NCI-H2171 treated with DMSO at 0.1 percent for 48 hours (cell line): ENCODE data around the gene IFNA1.
A peak's percentile ranks its signal among the peaks of the same experiment; 100 is the strongest.
"Not testable (repeated sequence)": the region's sequence is repeated elsewhere in the genome, so short reads cannot be mapped to it uniquely, and the experiment has no call there.

Experiments
- DNase-seq: peaks from one replicate; lab custom pipeline; 2025; lab: John Stamatoyannopoulos, UW

Gene IFNA1

DNA sequence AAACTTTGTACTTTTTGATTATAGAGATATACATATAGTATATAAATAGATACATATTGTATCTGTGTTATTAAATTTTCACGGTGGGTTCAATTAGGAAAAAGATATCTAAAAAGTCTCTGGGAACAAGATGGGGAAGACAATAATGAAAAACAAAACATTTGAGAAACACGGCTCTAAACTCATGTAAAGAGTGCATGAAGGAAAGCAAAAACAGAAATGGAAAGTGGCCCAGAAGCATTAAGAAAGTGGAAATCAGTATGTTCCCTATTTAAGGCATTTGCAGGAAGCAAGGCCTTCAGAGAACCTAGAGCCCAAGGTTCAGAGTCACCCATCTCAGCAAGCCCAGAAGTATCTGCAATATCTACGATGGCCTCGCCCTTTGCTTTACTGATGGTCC, at the start of gene IFNA1:
Gene IFNA1, plus strand, starts transcription at position 301 of the 400 bp plus-strand sequence. Its CDS starts 69 bp downstream, at position 370.
- no peak for DNase-seq

DNA sequence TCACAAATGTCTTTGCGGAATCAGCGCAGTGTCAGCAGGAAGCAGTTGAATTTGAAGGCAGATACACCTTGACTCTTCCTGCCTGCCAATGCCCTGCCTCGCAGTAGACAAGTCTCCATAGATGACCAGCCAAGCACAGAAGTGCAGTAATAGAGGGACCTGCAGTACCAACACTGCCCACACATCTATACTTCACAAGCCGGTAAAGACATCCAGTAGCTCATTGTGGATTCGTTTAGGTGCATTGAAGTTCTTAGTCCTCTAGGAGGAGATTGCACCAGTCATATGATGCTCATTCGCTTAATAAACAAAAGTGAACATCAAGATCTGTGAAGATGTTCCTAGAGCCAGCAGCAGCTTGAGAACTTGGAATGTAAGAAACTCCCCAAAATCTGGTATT, 48.0 kb upstream of the IFNA1 start:
- DNase-seq = no peak

DNA sequence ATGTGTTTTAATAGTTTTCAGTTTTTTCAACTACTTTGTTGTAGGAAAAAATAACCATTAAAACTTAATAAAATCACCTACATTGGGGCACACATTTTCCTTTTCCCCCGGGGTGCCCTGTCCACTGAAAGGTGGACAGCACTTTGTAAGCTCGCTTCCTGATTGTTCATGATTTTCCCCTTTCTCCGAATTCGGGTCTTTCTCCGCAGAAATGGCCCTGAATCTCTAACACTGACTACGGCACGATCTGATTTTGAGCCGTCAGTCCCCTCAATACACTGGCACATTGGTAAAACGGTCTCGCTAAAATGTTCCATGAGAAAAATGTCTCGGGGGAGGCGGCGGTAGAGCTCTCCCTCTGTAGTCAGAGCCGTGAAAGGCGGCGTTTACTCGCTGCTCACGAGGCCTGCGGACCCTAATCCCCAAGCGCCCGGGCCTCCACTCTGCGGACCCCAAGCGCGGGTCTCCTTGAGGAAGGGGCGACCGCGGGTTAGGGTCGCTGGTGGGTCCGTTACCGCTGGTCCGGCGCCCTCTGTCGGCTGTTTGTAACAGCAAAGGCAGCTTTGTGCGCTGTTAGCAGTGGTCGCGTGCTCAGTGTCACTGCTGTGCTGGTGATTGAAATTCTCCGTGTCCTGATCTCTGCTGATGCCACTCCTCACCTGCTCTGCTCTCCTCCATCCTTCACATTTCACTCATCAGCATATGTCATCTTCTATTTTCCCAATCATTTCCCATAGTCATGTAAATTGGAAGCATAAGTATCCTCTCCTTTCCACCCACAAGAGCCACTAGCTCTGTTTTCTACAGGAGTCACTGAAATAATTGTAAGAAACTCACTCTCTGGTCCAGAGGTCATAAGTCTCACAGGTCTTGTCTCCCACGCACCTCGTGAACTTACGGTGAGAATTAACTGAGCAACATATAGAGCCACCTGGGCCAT, 44.2 kb upstream of the IFNA1 start:
- DNase-seq = no peak

DNA sequence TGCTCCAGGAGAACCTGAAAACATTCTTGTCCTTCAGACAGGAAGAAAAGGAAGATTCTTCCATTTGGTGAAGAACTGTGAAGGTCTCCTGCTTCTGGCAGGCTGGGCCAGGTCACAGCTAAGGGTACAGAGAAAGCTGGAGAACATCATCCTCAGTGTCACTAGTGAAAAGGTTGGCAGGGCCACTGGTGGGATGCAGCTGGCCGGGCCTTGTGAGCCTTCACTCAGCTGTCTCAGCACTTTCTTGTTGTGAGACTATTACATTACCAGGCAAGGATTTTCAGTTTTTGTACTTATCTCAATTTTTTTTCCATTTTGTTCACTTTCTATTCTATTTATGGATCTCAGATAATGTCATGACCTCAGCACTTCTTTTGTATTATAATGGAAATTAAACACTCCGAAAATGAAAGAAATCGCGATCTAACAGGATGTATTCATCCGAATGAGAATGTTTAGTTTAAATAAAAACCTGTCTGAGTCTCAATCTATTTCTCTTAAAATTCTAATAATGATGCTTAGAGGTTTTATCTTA, 41.2 kb upstream of the IFNA1 start:
- no peak for DNase-seq

DNA sequence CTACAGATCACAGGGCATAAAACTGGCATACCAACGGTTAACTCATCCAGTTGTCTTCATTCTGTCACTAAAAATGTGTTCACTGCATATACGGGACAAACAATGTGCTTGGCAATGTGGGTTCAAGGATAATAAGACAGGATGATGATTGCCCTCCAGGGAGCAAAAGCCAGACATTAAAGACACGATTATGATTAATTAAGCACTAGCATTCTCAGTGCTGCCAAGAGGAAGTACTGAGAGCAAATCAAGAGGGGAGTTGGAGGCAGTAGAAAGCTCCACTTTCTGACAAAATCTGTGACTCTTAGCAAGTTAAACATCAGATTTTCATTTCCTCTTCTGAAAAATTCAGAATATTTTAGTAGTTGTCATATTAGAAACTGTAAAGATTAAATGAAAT, 40.3 kb upstream of the IFNA1 start:
- DNase-seq = no peak

DNA sequence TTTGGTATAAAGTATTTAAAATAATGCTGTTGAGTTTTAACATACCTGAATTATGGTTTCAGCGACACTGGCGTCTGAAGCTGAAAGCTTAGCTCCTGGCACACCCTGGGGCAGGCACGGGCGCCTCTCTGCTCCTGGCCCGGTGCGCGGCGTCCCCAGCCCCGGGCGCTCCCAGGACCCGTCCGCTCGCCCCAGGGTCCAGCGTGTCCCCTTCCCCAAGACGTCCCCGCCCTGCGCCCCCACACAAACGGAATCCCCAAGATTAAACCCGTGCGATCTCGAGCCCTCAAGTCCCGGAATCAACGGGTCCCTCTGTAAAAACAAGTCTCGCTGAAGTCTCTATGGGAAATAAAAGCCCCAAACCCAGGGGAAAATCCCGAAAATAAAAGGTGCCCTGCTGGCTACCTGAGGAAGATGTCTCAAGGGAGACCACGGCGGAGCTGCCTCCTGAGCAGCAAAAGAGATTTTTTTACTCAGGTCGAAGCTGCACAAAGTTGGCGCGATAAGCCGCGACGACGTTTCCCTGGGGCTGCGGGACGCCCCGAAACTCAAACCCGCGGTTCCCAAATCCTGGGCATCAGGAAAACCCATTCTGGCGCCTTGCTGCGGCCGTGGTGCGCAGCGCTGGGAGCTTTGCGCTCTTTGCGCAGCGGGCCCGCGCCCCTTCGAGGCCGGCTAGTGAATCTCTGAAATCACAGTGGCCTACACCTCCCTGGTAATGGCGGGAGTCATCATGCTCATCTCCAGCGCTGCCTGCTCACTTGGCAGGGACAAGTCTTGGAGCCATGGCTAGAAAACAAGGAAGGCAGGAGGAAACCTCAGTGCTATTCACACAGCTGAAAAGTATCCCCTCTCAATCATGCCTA, 37.6 kb upstream of the IFNA1 start:
- DNase-seq = no peak

DNA sequence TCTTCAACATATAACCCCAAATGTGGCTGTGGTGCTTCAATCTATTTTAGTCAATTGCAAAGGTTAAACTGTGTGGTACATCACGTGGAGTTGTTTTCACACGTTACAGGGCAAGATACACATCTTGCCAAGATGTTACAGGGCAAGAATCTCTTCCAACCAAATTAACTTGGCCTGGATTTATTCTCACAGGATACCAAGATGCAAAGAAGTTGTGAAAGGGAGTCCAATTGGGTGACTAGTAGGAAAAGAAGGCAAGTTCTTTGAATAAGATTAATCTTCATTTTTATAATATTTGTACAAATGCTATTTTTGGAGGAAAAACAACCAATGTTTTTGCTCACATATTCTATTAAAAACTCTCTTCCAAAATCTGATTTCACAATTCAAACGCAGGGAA, 36.1 kb upstream of the IFNA1 start:
- DNase-seq = no peak

DNA sequence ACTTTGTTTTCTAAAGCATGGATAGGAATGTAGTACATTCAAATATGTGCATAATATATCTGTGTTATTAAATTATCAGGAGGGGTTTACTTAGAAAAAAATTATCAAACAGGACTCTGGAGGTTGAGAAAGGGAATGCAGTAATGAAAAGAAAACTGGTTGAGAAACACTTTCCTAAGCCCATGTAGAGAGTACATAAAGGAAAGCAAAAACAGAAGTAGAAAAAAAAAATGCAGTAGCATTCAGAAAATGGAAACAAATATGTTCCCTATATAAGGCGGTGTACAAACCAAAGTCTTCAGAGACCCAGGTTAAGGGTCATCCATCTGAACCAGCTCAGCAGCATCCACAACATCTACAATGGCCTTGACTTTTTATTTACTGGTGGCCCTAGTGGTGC, 31.4 kb upstream of the IFNA1 start, which contains the start of gene IFNA8:
Gene IFNA8, plus strand, starts transcription at position 301 of the 400 bp plus-strand sequence. Its CDS starts 60 bp downstream, at position 361.
- DNase-seq = no peak

DNA sequence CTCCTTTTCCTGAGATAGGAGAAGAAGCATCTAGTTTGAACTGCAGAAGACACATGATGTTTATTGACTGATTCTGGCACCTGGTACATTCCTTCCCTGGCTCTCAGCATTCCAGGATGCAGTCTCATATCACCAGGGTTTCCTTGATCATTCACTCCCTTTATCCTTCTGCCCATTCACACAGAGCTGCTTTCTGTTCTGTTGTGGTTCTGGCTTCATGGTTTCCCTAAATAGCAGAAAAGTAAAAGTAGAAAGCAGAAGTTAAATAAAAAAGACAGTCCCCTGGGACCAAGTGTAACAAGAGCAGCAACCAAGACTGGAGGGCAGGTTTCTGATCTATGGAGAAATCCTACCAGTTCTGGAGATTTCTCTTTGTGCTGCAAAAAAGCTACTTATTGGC, 28.1 kb upstream of the IFNA1 start:
- DNase-seq = no peak

DNA sequence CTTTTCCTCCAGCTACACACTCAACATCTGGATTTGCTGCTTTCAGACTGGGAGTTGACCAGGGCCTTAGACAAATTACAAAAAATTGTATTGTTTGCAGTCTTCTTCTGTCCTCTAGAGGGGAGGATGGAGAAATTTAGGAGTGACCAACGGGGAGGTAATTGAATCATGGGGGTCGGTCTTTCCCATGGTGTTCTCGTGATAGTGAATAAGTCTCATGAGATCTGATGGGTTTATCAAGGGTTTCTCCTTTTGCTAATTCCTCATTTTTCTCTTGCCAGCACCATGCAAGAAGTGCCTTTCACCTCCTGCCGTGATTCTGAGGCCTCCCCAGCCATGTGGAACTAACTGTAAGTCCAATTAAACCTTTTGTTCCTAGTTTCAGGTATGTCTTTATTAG, 27.1 kb upstream of the IFNA1 start:
- DNase-seq = no peak

DNA sequence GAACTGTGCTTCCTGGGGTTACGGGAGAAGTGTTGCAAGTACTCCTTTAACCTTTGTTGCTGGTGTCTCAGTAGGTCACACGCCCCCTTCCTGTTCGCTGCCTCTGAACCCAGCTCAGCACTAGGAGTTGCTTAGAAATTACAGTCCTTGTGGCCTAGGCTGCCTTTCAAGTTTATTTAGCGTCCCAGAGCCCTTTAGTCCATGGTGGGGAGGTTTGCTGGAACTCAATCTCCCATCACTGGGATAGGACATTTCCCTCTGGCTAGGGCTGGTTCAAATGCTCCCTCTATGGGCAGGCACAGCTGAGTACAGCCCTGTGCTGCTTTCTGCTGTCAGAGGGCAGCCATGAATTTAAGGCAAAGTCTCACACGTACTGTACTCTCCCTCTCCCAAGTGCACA, 26.6 kb upstream of the IFNA1 start:
- no peak for DNase-seq

DNA sequence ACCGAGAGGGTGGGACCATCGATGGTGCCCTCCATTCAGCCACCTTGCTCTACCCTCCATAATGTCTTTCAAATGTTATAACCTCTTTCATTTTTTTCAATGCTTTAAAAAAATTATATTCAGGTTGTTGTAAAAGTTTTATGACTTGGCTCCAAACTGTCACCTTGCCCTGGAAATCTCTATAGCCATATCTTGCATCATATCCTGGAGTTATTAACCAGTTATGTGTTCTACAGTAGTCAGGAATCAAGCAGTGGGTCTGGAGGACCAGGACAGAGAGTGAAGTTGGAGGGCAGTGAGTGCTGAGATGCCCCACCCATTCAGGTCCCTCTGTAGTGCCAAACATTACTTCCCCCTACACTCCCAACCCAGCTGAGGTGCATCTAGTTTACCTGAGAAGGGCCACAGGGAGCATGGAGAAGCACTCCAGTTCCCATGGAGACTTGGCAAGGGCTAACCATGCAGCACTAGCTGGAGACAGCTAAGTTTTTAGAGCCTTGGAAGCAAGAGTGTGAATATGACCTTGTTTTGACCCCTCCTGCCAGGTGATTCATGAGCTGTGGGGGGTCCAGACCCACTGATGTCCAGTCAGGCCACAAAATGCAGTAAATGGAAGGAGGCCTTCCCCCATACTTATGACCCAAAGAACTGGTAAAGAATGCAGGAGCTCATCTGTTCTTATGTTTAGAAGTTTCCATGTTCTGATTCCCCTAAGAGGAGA, 25.9 kb upstream of the IFNA1 start:
- DNase-seq = no peak

DNA sequence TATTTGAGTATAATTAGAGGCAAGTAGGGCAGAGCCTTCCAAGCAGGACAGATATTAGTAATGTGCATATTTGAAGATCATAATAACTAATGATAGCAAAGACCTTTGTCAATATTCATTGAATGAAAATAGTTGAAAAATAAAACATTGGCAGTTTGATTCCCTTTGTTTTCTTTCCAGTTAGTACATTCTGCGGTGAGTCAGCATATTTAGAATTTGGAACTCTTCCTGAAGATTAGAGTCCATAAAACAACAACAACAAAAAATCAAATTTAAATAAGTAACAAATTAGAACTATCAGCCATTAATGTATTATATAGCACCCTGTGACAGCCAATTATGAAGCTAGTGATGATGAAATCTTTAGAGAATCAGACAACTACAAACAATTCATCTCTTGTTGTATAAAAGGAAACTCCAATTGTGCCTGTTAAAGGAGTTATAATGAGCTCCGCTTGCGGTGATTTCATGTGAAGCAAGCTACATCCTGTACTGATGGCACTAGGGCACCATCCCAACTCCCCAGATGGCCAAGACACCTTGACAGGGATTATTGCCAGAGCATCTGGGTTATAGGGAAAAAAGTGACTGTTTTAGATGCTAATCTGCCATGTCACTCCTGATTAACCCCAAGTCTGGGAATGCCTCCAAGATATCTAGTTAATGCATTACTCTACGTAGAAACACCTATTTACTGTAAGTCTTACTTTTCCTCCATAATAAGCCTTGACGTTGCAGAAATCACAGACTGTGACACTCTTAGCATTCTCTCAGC, 24.6 kb upstream of the IFNA1 start:
- peak; percentile 48 for DNase-seq

DNA sequence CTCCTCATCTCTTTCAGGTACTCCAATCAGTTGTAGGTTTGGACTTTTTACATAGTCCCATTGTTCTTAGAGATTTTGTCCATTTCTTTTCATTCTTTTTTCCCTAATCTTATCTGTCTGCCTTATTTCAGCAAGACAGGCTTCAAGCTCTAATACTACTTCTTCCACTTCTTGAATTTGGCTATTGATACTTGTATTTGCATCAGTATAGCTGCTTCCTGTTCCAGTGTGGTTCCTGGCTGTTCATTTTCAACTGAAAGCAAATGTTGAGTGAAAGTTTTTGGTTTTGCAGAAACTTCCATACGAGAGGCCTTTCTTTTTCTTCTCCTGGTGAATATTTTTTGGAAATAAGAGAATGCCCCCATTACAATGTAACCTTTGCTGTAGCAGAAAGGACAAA, 12.0 kb upstream of the IFNA1 start:
- no peak for DNase-seq

DNA sequence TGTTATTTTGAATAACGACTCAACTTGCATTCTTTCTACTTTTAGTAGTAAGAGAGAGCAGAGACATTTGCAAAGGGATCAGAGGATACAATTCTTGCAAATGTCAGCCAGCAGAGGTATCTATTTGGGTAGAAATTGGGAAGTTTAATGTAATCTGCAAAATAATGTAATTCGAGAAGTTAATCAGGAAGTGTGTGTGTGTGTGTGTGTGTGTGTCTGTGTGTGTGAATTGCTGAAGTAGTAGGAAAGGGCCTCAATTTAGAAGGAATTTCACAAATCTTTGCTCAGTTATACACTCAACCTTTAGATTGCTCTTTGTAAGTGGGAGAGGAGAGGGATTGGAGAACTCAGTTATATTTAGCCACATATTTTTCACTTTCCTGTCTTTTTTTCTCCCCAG, 11.0 kb upstream of the IFNA1 start:
- DNase-seq = no peak

DNA sequence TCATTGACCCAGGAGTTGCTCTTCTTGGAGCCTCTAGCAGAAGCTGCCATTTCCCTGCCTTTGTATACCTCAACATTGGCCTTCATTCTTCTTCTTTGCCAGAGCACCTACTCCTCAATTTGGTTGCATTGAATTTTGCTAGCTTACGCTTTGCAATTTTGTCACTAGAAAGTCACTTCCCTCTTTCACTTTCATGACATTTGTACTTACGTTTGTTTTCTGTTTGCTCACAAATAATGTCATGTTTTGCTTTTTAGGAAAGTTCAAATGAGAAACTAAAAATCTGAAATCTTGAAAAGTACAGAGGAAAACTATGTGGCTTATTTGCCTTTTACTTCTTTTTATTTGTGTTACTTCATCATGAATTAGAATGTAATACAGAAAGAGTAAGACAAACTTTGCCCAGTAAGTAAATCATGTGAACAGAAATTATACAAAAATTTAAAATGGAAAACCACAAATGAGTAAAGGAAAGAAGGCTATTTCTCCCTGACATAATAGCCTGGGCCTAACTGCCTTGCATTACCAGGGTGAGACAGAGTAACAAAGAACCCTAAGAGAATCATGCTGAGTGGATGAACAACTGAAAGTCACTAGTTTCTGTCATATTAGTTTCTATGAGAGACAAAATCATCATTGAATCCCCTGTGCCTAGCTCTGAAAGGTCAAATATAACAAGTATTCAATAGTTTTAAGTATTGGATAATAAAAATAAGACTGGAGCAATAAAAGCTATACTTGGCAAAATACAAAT, 7.4 kb upstream of the IFNA1 start:
- DNase-seq = no peak

DNA sequence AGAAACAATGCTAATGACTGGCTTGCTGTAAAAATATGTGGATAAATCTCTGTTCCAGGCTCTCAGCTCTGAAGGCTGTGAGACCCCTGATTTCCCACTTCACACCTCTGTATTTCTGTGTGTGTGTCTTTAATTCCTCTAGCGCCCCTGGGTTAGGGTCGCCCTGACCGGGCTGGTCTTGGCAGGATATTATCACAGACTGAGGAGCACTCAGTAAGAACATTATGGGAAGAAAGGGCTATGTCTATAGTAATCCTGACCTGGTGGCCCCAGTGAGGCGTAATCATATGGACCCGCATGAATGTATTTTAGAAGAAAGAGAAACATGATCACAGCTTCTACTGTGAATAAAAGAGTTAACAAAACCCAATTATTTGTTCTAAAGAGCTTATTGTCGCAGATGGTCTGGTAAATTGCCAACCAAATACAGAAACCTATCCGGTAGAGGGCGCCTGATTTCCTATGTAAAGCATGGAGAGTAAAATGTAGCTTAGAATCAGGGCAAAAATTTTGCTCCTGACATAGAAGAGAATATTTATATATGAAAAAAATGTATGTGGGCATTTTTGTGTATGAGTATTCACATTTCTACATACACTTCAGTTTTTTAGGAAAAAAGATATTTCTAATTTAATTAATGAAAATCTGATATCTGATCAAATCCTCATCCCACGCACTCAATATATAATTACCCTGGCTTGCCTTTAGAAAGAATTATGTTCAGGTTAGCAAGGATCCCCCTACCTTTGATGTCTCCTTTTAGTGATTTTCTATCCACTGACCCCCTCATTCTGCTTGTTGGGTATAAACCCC, 5.8 kb upstream of the IFNA1 start:
- peak; percentile 33 for DNase-seq

DNA sequence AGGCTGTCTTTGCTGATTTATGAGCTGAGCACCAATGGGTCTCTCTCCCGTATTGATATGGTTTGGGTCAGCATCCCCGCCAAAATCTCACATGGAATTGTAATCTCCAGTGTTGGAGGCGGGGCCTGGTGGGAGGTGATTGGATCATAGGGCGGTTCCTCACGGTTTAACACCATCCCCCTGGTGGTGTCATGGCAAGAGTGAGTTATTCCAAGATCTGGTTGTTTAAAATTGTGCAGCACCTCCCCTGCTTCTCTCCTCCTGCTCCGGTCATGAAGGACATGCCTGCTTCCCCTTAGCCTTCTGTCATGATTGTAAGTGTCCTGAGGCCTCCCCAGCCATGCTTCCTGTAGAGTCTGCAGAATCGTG, 5.2 kb upstream of the IFNA1 start:
- DNase-seq = not testable (repeated sequence)

DNA sequence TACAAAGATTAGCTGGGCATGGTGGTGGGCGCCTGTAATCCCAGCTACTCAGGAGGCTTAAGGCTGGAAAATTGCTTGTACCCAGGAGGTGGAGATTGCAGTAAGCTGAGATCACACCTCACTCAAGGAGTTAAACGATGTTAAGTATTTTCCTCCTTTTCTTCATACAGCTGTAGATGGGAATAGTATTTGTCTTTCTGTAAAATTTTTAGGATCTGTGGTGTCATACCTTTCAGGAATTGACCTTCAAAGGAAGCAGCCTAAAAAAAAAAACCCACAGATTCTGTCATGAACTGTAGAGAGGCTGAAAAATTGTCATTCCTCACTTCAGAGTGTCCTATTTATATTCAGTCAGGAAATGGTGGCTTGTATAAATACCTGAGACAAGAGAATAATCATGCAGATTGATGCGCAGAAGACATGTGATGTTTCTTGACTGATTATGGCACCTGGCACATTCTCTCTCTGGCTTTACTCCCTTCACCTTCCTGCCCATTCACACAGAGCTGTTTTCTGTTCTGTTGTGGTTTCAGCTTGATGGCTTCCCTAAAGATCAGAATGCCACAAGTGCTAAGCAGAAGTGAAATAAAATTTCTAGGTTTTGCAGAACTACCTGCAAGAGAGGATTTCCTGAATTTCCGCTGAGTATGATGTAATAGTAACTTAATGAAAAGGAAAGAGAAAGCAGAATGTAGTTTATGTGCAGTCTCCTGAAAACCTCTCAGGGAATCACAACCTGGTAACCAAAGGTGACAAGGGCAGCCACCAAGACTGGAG, 3.8 kb downstream of the IFNA1 start:
- DNase-seq = no peak
